K562 (cell line): ENCODE data around the gene IFI27L1. TPM values are rescaled to one million over a fixed set of nuclear protein-coding genes. Genes with fewer than 3 reads are reported as not detected.

ENCODE experiments used
- ATAC-seq: fragments of 200-7000 bp; cut with Tn5 transposase; 3 replicates; pipeline ENCODE4 v1.9.1; 2020; ENCODE audit warnings: moderate library complexity
- BruUV-seq: library from RNA; stranded (reverse); fragments of 400-500 nt; replicated peaks from 2 replicates; lab custom pipeline; 2021; lab: Mats Ljungman, UMichigan
- CTCF ChIA-PET: fragments of 300-600 bp; formaldehyde crosslinking; extraction: SDS; loops from one replicate; lab custom pipeline; 2021; ENCODE audit warnings: low intra/inter-chr PET ratio; lab: Yijun Ruan, JAX
- POLR2A ChIA-PET: fragments of 300-600, 350-650 bp; sonication (Branson Sonifier 250); formaldehyde crosslinking; extraction: SDS; loops from one replicate; lab custom pipeline; 2021; ENCODE audit warnings: antibody characterized with exemption, inconsistent platforms; lab: Yijun Ruan, JAX
- DNase-seq, 4 experiments: peaks; one replicate each; pipeline versions ENCODE4 v3.0.0 to v3.0.0-alpha.2; 2011 to 2018; ENCODE audit warnings: low spot score in 3 of 4, mixed read lengths in 3 of 4; ENCODE audit errors: extremely low read depth in 1 of 4
- FAIRE-seq: peaks from 2 replicates; lab custom pipeline; 2011; peaks lifted over from hg19 to GRCh38; lab: Jason Lieb, UNC
- H2AFZ ChIP-seq: 2 replicates; pipeline ENCODE4 v1.6.0; 2011; ENCODE audit warnings: low read depth, low read length, control low read depth, inconsistent platforms
- H3K27ac ChIP-seq: fragments of 200-600 bp; 3 replicates; pipeline ENCODE4 v1.8.0; 2011; ENCODE audit warnings: low read depth, mild to moderate bottlenecking, control low read depth, inconsistent platforms, low read length, moderate library complexity, mixed read lengths; ENCODE audit errors: extremely low read depth
- H3K27me3 ChIP-seq, 2 experiments: fragments of 300-600 bp in 1 of 2; 2 replicates in 1 of 2; 3 replicates in 1 of 2; pipeline versions ENCODE4 v1.6.0 to v1.8.0; 2011; ENCODE audit warnings: inconsistent platforms in 2 of 2, low read length in 2 of 2, mild to moderate bottlenecking in 1 of 2, mixed read lengths in 1 of 2, moderate library complexity in 1 of 2; ENCODE audit not compliant: control insufficient read depth in 2 of 2, insufficient read depth in 2 of 2
- H3K36me3 ChIP-seq: fragments of 300-600 bp; 3 replicates; pipeline ENCODE4 v1.8.0; 2011; ENCODE audit warnings: mild to moderate bottlenecking, low read length, inconsistent platforms; ENCODE audit not compliant: control insufficient read depth, insufficient read depth
- H3K4me1 ChIP-seq, 2 experiments: fragments of 200-600 bp in 1 of 2; replicated peaks in 1 of 2; 2 replicates in 1 of 2; 3 replicates in 1 of 2; pipeline versions ENCODE4 v1.5.1 to v1.8.0; 2011; ENCODE audit warnings: inconsistent platforms in 2 of 2, low read length in 2 of 2, mild to moderate bottlenecking in 1 of 2, mixed read lengths in 1 of 2, moderate library complexity in 1 of 2; ENCODE audit not compliant: control insufficient read depth in 2 of 2, insufficient read depth in 2 of 2
- H3K4me2 ChIP-seq: 2 replicates; pipeline ENCODE4 v1.6.1; 2011; ENCODE audit warnings: low read length, control low read depth, inconsistent platforms, mixed read lengths; ENCODE audit not compliant: insufficient read depth
- H3K4me3 ChIP-seq: fragments of 200-600 bp; sonication (generic), shearing (Covaris generic); 2 replicates; pipeline ENCODE4 v1.5.1; 2016; ENCODE audit warnings: control low read depth, inconsistent platforms
- H3K79me2 ChIP-seq: fragments of 200-600 bp; 3 replicates; pipeline ENCODE4 v1.8.0; 2011; ENCODE audit warnings: low read length, inconsistent platforms; ENCODE audit not compliant: control insufficient read depth, insufficient read depth
- H3K9ac ChIP-seq, 2 experiments: 2 replicates each; pipeline versions ENCODE4 v1.6.0 to v1.6.1; 2011; ENCODE audit warnings: low read depth in 2 of 2, low read length in 2 of 2, control low read depth in 1 of 2, inconsistent platforms in 1 of 2, mild to moderate bottlenecking in 1 of 2, mixed read lengths in 1 of 2; ENCODE audit not compliant: insufficient read depth in 1 of 2
- H3K9me1 ChIP-seq: one replicate; pipeline ENCODE4 v1.6.0; 2011; ENCODE audit warnings: inconsistent platforms, mild to moderate bottlenecking, low read length, moderate library complexity; ENCODE audit not compliant: control insufficient read depth, insufficient read depth
- H3K9me3 ChIP-seq: replicated peaks from 2 replicates; pipeline ENCODE4 v1.5.1; 2011; ENCODE audit warnings: low read depth, low read length, inconsistent platforms; ENCODE audit not compliant: control insufficient read depth, insufficient read depth
- H4K20me1 ChIP-seq: replicated peaks from 2 replicates; pipeline ENCODE4 v1.6.1; 2011; ENCODE audit warnings: low read length, inconsistent platforms, mixed read lengths; ENCODE audit not compliant: control insufficient read depth, insufficient read depth
- BMI1 ChIP-seq: fragments of 150-350 bp; IDR thresholded peaks from 2 replicates; pipeline ENCODE4 v1.6.1; 2014; ENCODE audit warnings: low read length
- BRD9 ChIP-seq: fragments of 450-650 bp; IDR thresholded peaks from 2 replicates; pipeline ENCODE4 v1.6.1; 2018; ENCODE audit warnings: low read depth; ENCODE audit not compliant: partially characterized antibody
- CHD1 ChIP-seq: fragments of 200-600 bp; sonication (generic); IDR thresholded peaks from one replicate; pipeline ENCODE4 v1.6.1; 2012; ENCODE audit warnings: mild to moderate bottlenecking, moderate library complexity, low read length, inconsistent platforms
- ESRRB ChIP-seq: fragments of 250-450 bp; sonication (Bioruptor Pico); IDR thresholded peaks from 2 replicates; pipeline ENCODE4 v1.5.0; 2020; ENCODE audit warnings: mild to moderate bottlenecking, moderate library complexity, borderline replicate concordance
- FOXK1 ChIP-seq: sonication (generic); formaldehyde crosslinking; IDR thresholded peaks from 2 replicates; pipeline ENCODE4 v1.8.0; 2022; ENCODE audit warnings: missing genetic modification reagents, mild to moderate bottlenecking, borderline replicate concordance
- GTF2E2 ChIP-seq: fragments of 200-800 bp; sonication (Bioruptor generic); IDR thresholded peaks from 2 replicates; pipeline ENCODE4 v1.6.1; 2016; ENCODE audit warnings: missing genetic modification characterization, missing compliant biosample characterization
- HDAC2 ChIP-seq: fragments of 450-650 bp; IDR thresholded peaks from 2 replicates; pipeline ENCODE4 v1.6.1; 2016; ENCODE audit warnings: mild to moderate bottlenecking
- HES1 ChIP-seq: fragments of 450-650 bp; IDR thresholded peaks from 2 replicates; pipeline ENCODE4 v1.6.1; 2016; ENCODE audit warnings: low read depth, mild to moderate bottlenecking, moderate library complexity
- ILK ChIP-seq: fragments of 450-650 bp; IDR thresholded peaks from 2 replicates; pipeline ENCODE4 v1.6.1; 2016; ENCODE audit warnings: missing genetic modification characterization, low read depth, mild to moderate bottlenecking, missing compliant biosample characterization, moderate library complexity, borderline replicate concordance
- MCM3 ChIP-seq: fragments of 450-650 bp; IDR thresholded peaks from 2 replicates; pipeline ENCODE4 v1.6.1; 2016
- NFRKB ChIP-seq: fragments of 450-650 bp; IDR thresholded peaks from 2 replicates; pipeline ENCODE4 v1.6.1; 2016; ENCODE audit warnings: low read depth
- RAD21 ChIP-seq, 2 experiments: fragments of 250-450 bp in 1 of 2; fragments of 450-650 bp in 1 of 2; sonication (Bioruptor Pico) in 1 of 2; formaldehyde crosslinking in 1 of 2; IDR thresholded peaks in 1 of 2; conservative IDR thresholded peaks in 1 of 2; 2 replicates each; pipeline versions ENCODE4 v1.4.0 to v1.8.0; 2020 to 2022; ENCODE audit warnings: mild to moderate bottlenecking in 2 of 2, moderate library complexity in 1 of 2
- SMAD3 ChIP-seq: fragments of 450-650 bp; formaldehyde crosslinking; conservative IDR thresholded peaks from 2 replicates; pipeline ENCODE4 v1.4.0; 2020; ENCODE audit warnings: mild to moderate bottlenecking
- TAF7 ChIP-seq: fragments of 450-650 bp; IDR thresholded peaks from 2 replicates; pipeline ENCODE4 v1.6.1; 2016; ENCODE audit warnings: missing genetic modification characterization, missing compliant biosample characterization
- TAL1 ChIP-seq: fragments of 450-650 bp; IDR thresholded peaks from 2 replicates; pipeline ENCODE4 v1.6.1; 2016; ENCODE audit warnings: mild to moderate bottlenecking
- TSC22D4 ChIP-seq: fragments of 450-650 bp; IDR thresholded peaks from 2 replicates; pipeline ENCODE4 v1.6.1; 2016; ENCODE audit warnings: missing genetic modification characterization, missing biosample characterization, control low read depth
- USF1 ChIP-seq: sonication (generic); formaldehyde crosslinking; IDR thresholded peaks from 2 replicates; pipeline ENCODE4 v1.9.0; 2022; ENCODE audit warnings: mild to moderate bottlenecking, missing genetic modification reagents
- ZNF224 ChIP-seq: sonication (generic); formaldehyde crosslinking; IDR thresholded peaks from 2 replicates; pipeline ENCODE4 v1.8.0; 2022; ENCODE audit warnings: mild to moderate bottlenecking, missing genetic modification reagents
- ZNF311 ChIP-seq: fragments of 250-450 bp; sonication (Bioruptor Pico); IDR thresholded peaks from 2 replicates; pipeline ENCODE4 v1.4.0; 2020; ENCODE audit warnings: mild to moderate bottlenecking, moderate library complexity
- WGBS: fragments of 100-300 bp; shearing (Covaris generic); methylation state at CpG from one replicate; pipeline ENCODE4 v1.1.6; 2016; ENCODE audit warnings: low coverage, mixed read lengths; ENCODE audit not compliant: insufficient coverage; ENCODE audit errors: missing lambda C conversion rate; 5-methylcytosine and 5-hydroxymethylcytosine counted together
- in situ Hi-C: fragments of 300-500 bp; cut with MboI; formaldehyde crosslinking; loops from 4 replicates; pipeline ENCODE4 v1.15.0; 2018; ENCODE audit warnings: inconsistent platforms, mixed read lengths
- intact Hi-C: fragments of 100-400 bp; cut with micrococcal nuclease; formaldehyde crosslinking; loops from 2 replicates; pipeline ENCODE4 v1.14.2; 2022
- polyA plus RNA-seq, 8 experiments: library from polyadenylated mRNA; depleted of rRNA in 4 of 8; stranded (reverse) in 5 of 8; unstranded in 3 of 8; fragments of >200 nt; fragmentation: Nextera tagmentation in 2 of 8; fragmentation: Illumina TruSeq in 1 of 8; extraction: Ambion mirVana in 2 of 8; extraction: Trizol in 1 of 8; gene quantifications; 2 replicates each; pipeline versions ENCODE4 v1.2.1 to v1.2.3, GENCODE V29; 2011 to 2014; ENCODE audit warnings: inconsistent platforms in 1 of 8, missing spikeins in 1 of 8
- total RNA-seq, 7 experiments: library from RNA; depleted of rRNA in 6 of 7; stranded (reverse); fragments of >200 nt in 6 of 7; fragmentation: Illumina TruSeq in 2 of 7; extraction: Trizol in 2 of 7; gene quantifications; 2 replicates each; pipeline versions ENCODE4 v1.2.1 to v1.2.3, GENCODE V29; 2011 to 2021; ENCODE audit warnings: low replicate concordance in 1 of 7

The IFI27L1 gene
- total and polyA plus RNA-seq, 9 of the 15 experiments (the other 6 are each of a cell fraction or from before 2014, with no cell fraction given): 14.5 to 28.0 (median 23.8) TPM

GRCh38 chr14:94135476-94135875 lies 54.4 kb downstream of the IFI27L1 start:
- Histone ChIP-seq H3K79me2 (no peaks in the 10 kb centered on the region), H3K4me1 (no peaks in the 10 kb centered on the region; a peak in 2 of 5 replicates), H3K27me3 (peaks cover 0 to 15% of the 10 kb centered on the region in 2 experiments; a peak in 2 of 5 replicates), H3K27ac (no peak overlapping the region), H3K9ac (no peak overlapping the region), H3K4me2 (no peak overlapping the region), H2AFZ (no peak overlapping the region), H3K36me3 (no peaks in the 10 kb centered on the region), H3K9me3 (no peaks in the 10 kb centered on the region; the same call in 1 of the 2 replicates), H3K4me3 (no peak overlapping the region), H3K9me1 (no peaks in the 10 kb centered on the region)
- no peak for ATAC-seq
- intact Hi-C loops: no loop called here
- BruUV-seq: no TSS peak
- no peak for DNase-seq
- in situ Hi-C loops: loop anchor here (5.0 kb wide), 1 partner anchor 98 kb away; no protein-coding TSS in a partner anchor
- CTCF ChIA-PET: interaction anchor here (1.1 to 2.1 kb wide), 2 partner anchors 84 to 99 kb away, joined by 3 to 14 read pairs; no protein-coding TSS in a partner anchor
- POLR2A ChIA-PET: no interaction called here
- WGBS: 3% methylated on average over 4 of the region's 4 CpGs
- FAIRE-seq: no peak
- TF ChIP-seq ZNF311 (no peak), ESRRB (CRISPR knock-in tag) (no peak), NFRKB (no peak), BMI1 (no peak), USF1 (CRISPR knock-in tag) (no peak), TAL1 (no peak), CHD1 (no peak), BRD9 (no peak), TSC22D4 (tag) (no peak), TAF7 (tag) (no peak), RAD21 (CRISPR knock-in tag; conservative IDR thresholded peaks at IDR 0.05 in 1 of 2, IDR thresholded peaks at IDR 0.05 in 1 of 2) (no peak), ILK (no peak), HES1 (no peak), MCM3 (no peak), SMAD3 (no peak), HDAC2 (no peak), ZNF224 (CRISPR knock-in tag) (no peak), FOXK1 (no peak), GTF2E2 (tag) (no peak)
- TF ChIP-seq, all 486 proteins: peak for 0
- no peaks in the 10 kb centered on the region for H4K20me1 ChIP-seq
